ENCODE measurements around the gene ESRRA. TPM values are rescaled to one million over a fixed set of nuclear protein-coding genes. Genes with fewer than 3 reads are reported as not detected.

The ESRRA gene
- total and polyA plus RNA-seq, 9 of the 15 experiments (the other 6 are each of a cell fraction or from before 2014, with no cell fraction given) = 0.27 to 89.7 (median 23.7) TPM

DNA sequence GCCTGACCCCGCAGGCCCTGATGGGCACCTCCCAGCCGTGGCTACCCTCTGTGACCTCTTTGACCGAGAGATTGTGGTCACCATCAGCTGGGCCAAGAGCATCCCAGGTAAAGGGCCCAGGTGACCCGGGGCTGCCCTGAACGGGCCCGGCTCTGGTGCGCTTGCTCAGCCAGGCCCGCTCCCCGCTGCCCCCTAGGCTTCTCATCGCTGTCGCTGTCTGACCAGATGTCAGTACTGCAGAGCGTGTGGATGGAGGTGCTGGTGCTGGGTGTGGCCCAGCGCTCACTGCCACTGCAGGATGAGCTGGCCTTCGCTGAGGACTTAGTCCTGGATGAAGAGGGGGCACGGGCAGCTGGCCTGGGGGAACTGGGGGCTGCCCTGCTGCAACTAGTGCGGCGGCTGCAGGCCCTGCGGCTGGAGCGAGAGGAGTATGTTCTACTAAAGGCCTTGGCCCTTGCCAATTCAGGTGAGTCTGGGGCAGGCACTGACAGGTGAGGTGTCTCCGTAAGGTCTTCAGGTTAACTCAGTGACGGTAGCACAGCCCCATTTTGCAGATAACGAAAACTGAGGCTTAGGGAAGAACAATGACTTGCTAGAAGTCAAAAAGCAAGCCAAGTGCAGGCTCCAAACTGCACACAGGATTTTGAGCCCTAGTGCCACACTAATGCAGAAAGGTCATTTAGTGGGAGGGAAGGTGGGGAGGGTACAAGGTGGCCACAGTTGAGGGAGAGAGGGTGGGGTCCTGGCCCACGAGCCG lies 9.7 kb downstream of the ESRRA start (continued):
- TF ChIP-seq, protein P1, sequence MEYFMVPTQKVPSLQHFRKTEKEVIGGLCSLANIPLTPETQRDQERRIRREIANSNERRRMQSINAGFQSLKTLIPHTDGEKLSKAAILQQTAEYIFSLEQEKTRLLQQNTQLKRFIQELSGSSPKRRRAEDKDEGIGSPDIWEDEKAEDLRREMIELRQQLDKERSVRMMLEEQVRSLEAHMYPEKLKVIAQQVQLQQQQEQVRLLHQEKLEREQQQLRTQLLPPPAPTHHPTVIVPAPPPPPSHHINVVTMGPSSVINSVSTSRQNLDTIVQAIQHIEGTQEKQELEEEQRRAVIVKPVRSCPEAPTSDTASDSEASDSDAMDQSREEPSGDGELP (CRISPR knock-in tag; IDR thresholded peaks at IDR 0.05; ENCODE audit: borderline replicate concordance) = peak; percentile 42; the same call in 1 of the 2 replicates
- no peak for TF ChIP-seq GTF2F1 (IDR thresholded peaks at IDR 0.05; ENCODE audit: low read depth, low read length)
- peak; percentile 59 for TF ChIP-seq POLR2G (IDR thresholded peaks at IDR 0.05; ENCODE audit: low read depth, low read length)
- TF ChIP-seq JUND (IDR thresholded peaks at IDR 0.05; ENCODE audit: borderline replicate concordance, low read depth, low read length) = no peak
- no peak for TF ChIP-seq JUND (tag; IDR thresholded peaks at IDR 0.05; ENCODE audit: borderline replicate concordance, low read depth, low read length)
- TF ChIP-seq CTBP1 (IDR thresholded peaks at IDR 0.05; ENCODE audit: borderline replicate concordance) = 0 out of 2 replicates have a peak, but pooled peaks have one; percentile 6
- no peak for TF ChIP-seq ZFPM2 (CRISPR knock-in tag; IDR thresholded peaks at IDR 0.05)
- TF ChIP-seq, protein P2, sequence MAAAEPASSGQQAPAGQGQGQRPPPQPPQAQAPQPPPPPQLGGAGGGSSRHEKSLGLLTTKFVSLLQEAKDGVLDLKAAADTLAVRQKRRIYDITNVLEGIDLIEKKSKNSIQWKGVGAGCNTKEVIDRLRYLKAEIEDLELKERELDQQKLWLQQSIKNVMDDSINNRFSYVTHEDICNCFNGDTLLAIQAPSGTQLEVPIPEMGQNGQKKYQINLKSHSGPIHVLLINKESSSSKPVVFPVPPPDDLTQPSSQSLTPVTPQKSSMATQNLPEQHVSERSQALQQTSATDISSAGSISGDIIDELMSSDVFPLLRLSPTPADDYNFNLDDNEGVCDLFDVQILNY (CRISPR knock-in tag; IDR thresholded peaks at IDR 0.05) = no peak
- TF ChIP-seq BCL6 (CRISPR knock-in tag; IDR thresholded peaks at IDR 0.05) = no peak
- TF ChIP-seq BCOR (IDR thresholded peaks at IDR 0.05) = peak; percentile 68
- TF ChIP-seq RBM25 (IDR thresholded peaks at IDR 0.05; ENCODE audit: low read depth, low read length, severe bottlenecking) = peak; percentile 54
- no peak for TF ChIP-seq ZNF436 (CRISPR knock-in tag; IDR thresholded peaks at IDR 0.05)
- TF ChIP-seq KDM1A (IDR thresholded peaks at IDR 0.05) = peak; percentile 16 to 45; a peak in 1 of 4 replicates
- no peak for TF ChIP-seq SMARCB1 (IDR thresholded peaks at IDR 0.05; ENCODE audit: insufficient read length, low read depth)
- no peak for TF ChIP-seq KAT8 (IDR thresholded peaks at IDR 0.05; ENCODE audit: low read depth)
- TF ChIP-seq, protein P3, sequence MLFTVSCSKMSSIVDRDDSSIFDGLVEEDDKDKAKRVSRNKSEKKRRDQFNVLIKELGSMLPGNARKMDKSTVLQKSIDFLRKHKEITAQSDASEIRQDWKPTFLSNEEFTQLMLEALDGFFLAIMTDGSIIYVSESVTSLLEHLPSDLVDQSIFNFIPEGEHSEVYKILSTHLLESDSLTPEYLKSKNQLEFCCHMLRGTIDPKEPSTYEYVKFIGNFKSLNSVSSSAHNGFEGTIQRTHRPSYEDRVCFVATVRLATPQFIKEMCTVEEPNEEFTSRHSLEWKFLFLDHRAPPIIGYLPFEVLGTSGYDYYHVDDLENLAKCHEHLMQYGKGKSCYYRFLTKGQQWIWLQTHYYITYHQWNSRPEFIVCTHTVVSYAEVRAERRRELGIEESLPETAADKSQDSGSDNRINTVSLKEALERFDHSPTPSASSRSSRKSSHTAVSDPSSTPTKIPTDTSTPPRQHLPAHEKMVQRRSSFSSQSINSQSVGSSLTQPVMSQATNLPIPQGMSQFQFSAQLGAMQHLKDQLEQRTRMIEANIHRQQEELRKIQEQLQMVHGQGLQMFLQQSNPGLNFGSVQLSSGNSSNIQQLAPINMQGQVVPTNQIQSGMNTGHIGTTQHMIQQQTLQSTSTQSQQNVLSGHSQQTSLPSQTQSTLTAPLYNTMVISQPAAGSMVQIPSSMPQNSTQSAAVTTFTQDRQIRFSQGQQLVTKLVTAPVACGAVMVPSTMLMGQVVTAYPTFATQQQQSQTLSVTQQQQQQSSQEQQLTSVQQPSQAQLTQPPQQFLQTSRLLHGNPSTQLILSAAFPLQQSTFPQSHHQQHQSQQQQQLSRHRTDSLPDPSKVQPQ (CRISPR knock-in tag; IDR thresholded peaks at IDR 0.05; ENCODE audit: borderline replicate concordance) = no peak
- TF ChIP-seq CC2D1A (IDR thresholded peaks at IDR 0.05) = no peak
- TF ChIP-seq SNIP1 (IDR thresholded peaks at IDR 0.05; ENCODE audit: low read depth) = no peak
- TF ChIP-seq, protein P4, sequence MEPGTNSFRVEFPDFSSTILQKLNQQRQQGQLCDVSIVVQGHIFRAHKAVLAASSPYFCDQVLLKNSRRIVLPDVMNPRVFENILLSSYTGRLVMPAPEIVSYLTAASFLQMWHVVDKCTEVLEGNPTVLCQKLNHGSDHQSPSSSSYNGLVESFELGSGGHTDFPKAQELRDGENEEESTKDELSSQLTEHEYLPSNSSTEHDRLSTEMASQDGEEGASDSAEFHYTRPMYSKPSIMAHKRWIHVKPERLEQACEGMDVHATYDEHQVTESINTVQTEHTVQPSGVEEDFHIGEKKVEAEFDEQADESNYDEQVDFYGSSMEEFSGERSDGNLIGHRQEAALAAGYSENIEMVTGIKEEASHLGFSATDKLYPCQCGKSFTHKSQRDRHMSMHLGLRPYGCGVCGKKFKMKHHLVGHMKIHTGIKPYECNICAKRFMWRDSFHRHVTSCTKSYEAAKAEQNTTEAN (CRISPR knock-in tag; IDR thresholded peaks at IDR 0.05) = no peak
- no peak for TF ChIP-seq SMARCE1 (IDR thresholded peaks at IDR 0.05)
- TF ChIP-seq FOXP1 (CRISPR knock-in tag; IDR thresholded peaks at IDR 0.05) = no peak
- no peak for TF ChIP-seq NFE2L1 (tag; IDR thresholded peaks at IDR 0.05; ENCODE audit: borderline replicate concordance, low read depth)
- no peak for TF ChIP-seq RFX5 (IDR thresholded peaks at IDR 0.05; ENCODE audit: low read depth, low read length)
- TF ChIP-seq TGIF2 (CRISPR knock-in tag; IDR thresholded peaks at IDR 0.05) = no peak
- TF ChIP-seq ZKSCAN3 (CRISPR knock-in tag; IDR thresholded peaks at IDR 0.05) = no peak
